Trophoblast cell (in vitro differentiated cells and primary cell): Measurements from ENCODE around the gene CHD8.
A peak's percentile ranks its signal among the peaks of the same experiment; 100 is the strongest.

Experiments
- DNase-seq, 2 donors: peaks; one replicate each; pipeline ENCODE4 v3.0.0-alpha.2; 2016
- H2AFZ ChIP-seq: 2 replicates; pipeline ENCODE4 v1.6.1; 2013; ENCODE audit warnings: low read length, moderate library complexity, mild to moderate bottlenecking; ENCODE audit not compliant: insufficient read depth, poor library complexity
- H2AK5ac ChIP-seq: 2 replicates; pipeline ENCODE4 v1.6.1; 2013; ENCODE audit warnings: mild to moderate bottlenecking, low read length
- H2BK120ac ChIP-seq: 2 replicates; pipeline ENCODE4 v1.6.1; 2013; ENCODE audit warnings: low read length, mild to moderate bottlenecking, moderate library complexity; ENCODE audit not compliant: insufficient read depth, poor library complexity
- H2BK12ac ChIP-seq: 2 replicates; pipeline ENCODE4 v1.6.1; 2013; ENCODE audit warnings: mild to moderate bottlenecking, low read length, moderate library complexity
- H2BK5ac ChIP-seq: 2 replicates; pipeline ENCODE4 v1.6.1; 2013; ENCODE audit warnings: low read length, low read depth, moderate library complexity, mild to moderate bottlenecking; ENCODE audit not compliant: poor library complexity
- H3K14ac ChIP-seq: 2 replicates; pipeline ENCODE4 v1.6.1; 2013; ENCODE audit warnings: mild to moderate bottlenecking, low read length
- H3K18ac ChIP-seq: 2 replicates; pipeline ENCODE4 v1.6.1; 2013; ENCODE audit warnings: mild to moderate bottlenecking, low read length
- H3K23ac ChIP-seq: 2 replicates; pipeline ENCODE4 v1.6.1; 2013; ENCODE audit warnings: low read length
- H3K27ac ChIP-seq: 2 replicates; pipeline ENCODE4 v1.5.1; 2013; ENCODE audit warnings: low read depth, mild to moderate bottlenecking, inconsistent platforms, low read length, moderate library complexity
- H3K27me3 ChIP-seq: 2 replicates; pipeline ENCODE4 v1.6.1; 2013; ENCODE audit warnings: inconsistent platforms, mild to moderate bottlenecking, low read length, moderate library complexity; ENCODE audit not compliant: insufficient read depth
- H3K36me3 ChIP-seq, 2 experiments: 1 replicate in 1 of 2; 2 replicates in 1 of 2; pipeline ENCODE4 v1.6.1; 2013; ENCODE audit warnings: low read length in 2 of 2, mild to moderate bottlenecking in 2 of 2, moderate library complexity in 1 of 2; ENCODE audit not compliant: insufficient read depth in 2 of 2, control insufficient read depth in 1 of 2
- H3K4ac ChIP-seq: 2 replicates; pipeline ENCODE4 v1.6.1; 2013; ENCODE audit warnings: low read depth, mild to moderate bottlenecking, low read length, moderate library complexity
- H3K4me1 ChIP-seq, 2 experiments: 1 replicate in 1 of 2; 2 replicates in 1 of 2; pipeline ENCODE4 v1.6.1; 2013; ENCODE audit warnings: low read length in 2 of 2, mild to moderate bottlenecking in 2 of 2, moderate library complexity in 1 of 2; ENCODE audit not compliant: insufficient read depth in 2 of 2, control insufficient read depth in 1 of 2
- H3K4me2 ChIP-seq: 2 replicates; pipeline ENCODE4 v1.6.1; 2013; ENCODE audit warnings: inconsistent platforms, mild to moderate bottlenecking, low read length, moderate library complexity
- H3K4me3 ChIP-seq: 2 replicates; pipeline ENCODE4 v1.5.1; 2013; ENCODE audit warnings: mild to moderate bottlenecking, low read depth, low read length, inconsistent platforms
- H3K79me1 ChIP-seq: one replicate; pipeline ENCODE4 v1.6.1; 2013; ENCODE audit warnings: low read length
- H3K79me2 ChIP-seq: 2 replicates; pipeline ENCODE4 v1.6.1; 2013; ENCODE audit warnings: low read length, mild to moderate bottlenecking; ENCODE audit not compliant: control insufficient read depth, insufficient read depth, poor library complexity
- H3K9ac ChIP-seq: 2 replicates; pipeline ENCODE4 v1.6.1; 2013; ENCODE audit warnings: mild to moderate bottlenecking, low read length
- H3K9me3 ChIP-seq: 2 replicates; pipeline ENCODE4 v1.6.1; 2013; ENCODE audit warnings: low read depth, mild to moderate bottlenecking, control low read depth, inconsistent platforms, low read length; ENCODE audit not compliant: insufficient read depth
- H4K12ac ChIP-seq: 2 replicates; pipeline ENCODE4 v1.6.1; 2013; ENCODE audit warnings: low read depth, mild to moderate bottlenecking, low read length, moderate library complexity
- H4K8ac ChIP-seq: 2 replicates; pipeline ENCODE4 v1.6.1; 2013; ENCODE audit warnings: low read depth, mild to moderate bottlenecking, low read length, moderate library complexity
- H4K91ac ChIP-seq: one replicate; pipeline ENCODE4 v1.6.1; 2013; ENCODE audit warnings: low read depth, mild to moderate bottlenecking, low read length, moderate library complexity
- whole genome bisulfite sequencing: extraction: QIAGEN DNeasy Blood & Tissue Kit; methylation state at CpG from one replicate; pipeline ENCODE4 v1.1.7; 2013; ENCODE audit warnings: missing lambda C conversion rate; ENCODE audit not compliant: insufficient read length, insufficient coverage; ENCODE audit errors: extremely low coverage; 5-methylcytosine and 5-hydroxymethylcytosine counted together

The CHD8 gene

DNA sequence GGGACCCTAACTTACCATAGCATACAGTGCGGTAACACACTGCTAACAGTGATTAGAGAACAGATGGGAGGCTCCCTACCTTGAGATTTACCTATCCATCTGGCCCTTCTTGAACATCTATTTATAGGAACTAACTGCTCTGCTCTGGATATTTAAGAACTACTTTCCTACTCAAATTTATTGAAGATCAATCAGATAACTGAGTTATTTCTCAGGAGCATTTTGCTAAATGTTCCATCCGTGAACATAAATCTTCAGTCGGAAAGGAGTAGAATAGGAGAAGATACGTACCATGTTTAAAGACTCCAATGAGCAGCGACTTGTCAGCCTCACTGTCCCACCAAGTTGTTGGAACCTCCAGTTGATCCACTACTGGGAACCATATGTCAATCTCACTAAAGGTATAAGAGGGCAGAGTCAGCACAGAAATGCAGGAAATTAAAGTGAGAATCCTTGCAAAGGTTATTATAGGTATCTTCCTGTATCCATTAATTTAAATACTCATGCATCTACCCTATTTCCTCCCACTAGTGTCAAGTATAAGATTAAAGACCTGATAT is 56.5 kb downstream of the CHD8 start:
- Histone ChIP-seq H4K8ac (no peak overlapping the region), H3K79me2 (no peaks in the 10 kb centered on the region), H2BK120ac (no peak overlapping the region), H4K91ac (no peak overlapping the region), H3K27me3 (no peaks in the 10 kb centered on the region), H3K27ac (no peak overlapping the region), H3K18ac (no peak overlapping the region), H3K4me2 (no peak overlapping the region), H3K9ac (no peak overlapping the region), H3K9me3 (no peaks in the 10 kb centered on the region), H3K14ac (no peak overlapping the region), H3K4me3 (no peak overlapping the region), H3K79me1 (no peaks in the 10 kb centered on the region), H3K4me1 (no peaks in the 10 kb centered on the region), H2AK5ac (no peak overlapping the region), H3K23ac (no peak overlapping the region), H2BK5ac (no peak overlapping the region), H4K12ac (no peak overlapping the region), H2AFZ (no peak overlapping the region), H2BK12ac (no peak overlapping the region), H3K36me3 (peaks cover 39 to 71% of the 10 kb centered on the region in 2 experiments), H3K4ac (no peak overlapping the region)
- DNase-seq = no peak
- no CpG with 5 or more reads among the region's 5 CpGs for WGBS

DNA sequence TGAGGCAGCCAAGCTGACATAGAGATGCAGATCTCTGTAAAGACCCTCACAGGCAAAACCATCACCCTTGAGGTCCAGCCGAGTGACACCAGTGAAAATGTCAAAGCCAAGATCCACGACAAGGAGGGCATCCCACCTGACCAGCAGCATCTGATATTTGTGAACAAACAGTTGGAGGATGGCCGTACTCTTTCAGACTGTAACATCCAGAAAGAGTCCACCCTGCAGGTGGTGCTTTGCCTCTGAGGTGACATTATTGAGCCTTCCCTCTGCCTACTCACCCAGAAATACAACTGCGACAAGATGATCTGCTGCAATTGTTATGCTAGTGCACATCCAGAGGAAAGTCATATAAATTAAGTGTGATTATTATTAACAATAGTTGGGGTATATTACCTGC is 57.0 kb downstream of the CHD8 start:
- Histone ChIP-seq H4K12ac (no peak overlapping the region), H3K27ac (no peak overlapping the region), H3K27me3 (no peaks in the 10 kb centered on the region), H3K36me3 (peaks cover 40 to 73% of the 10 kb centered on the region in 2 experiments), H3K79me1 (no peaks in the 10 kb centered on the region), H2BK120ac (no peak overlapping the region), H3K4me3 (no peak overlapping the region), H3K9ac (no peak overlapping the region), H3K4ac (no peak overlapping the region), H3K9me3 (no peaks in the 10 kb centered on the region), H4K91ac (no peak overlapping the region), H3K18ac (no peak overlapping the region), H4K8ac (no peak overlapping the region), H3K14ac (no peak overlapping the region), H3K23ac (no peak overlapping the region), H3K4me2 (no peak overlapping the region), H2AK5ac (no peak overlapping the region), H2AFZ (no peak overlapping the region), H3K79me2 (no peaks in the 10 kb centered on the region), H2BK12ac (no peak overlapping the region), H2BK5ac (no peak overlapping the region), H3K4me1 (no peaks in the 10 kb centered on the region)
- no peak for DNase-seq
- WGBS = no CpG with 5 or more reads among the region's 4 CpGs

- H3K36me3 ChIP-seq = peaks cover 41 to 71% of the 10 kb centered on the region in 2 experiments
- no peak overlapping the region for H3K14ac ChIP-seq
- no peak for DNase-seq
- no peak overlapping the region for H4K91ac ChIP-seq
- no peak overlapping the region for H2BK12ac ChIP-seq
- no peak overlapping the region for H3K4ac ChIP-seq
- no peaks in the 10 kb centered on the region for H3K79me2 ChIP-seq
- H2AFZ ChIP-seq = no peak overlapping the region
- no peak overlapping the region for H2BK120ac ChIP-seq
- H3K23ac ChIP-seq = no peak overlapping the region
- no peak overlapping the region for H4K8ac ChIP-seq
- no peaks in the 10 kb centered on the region for H3K79me1 ChIP-seq
- no peak overlapping the region for H2BK5ac ChIP-seq
- no peak overlapping the region for H3K4me3 ChIP-seq
- no peak overlapping the region for H3K4me2 ChIP-seq
- no peak overlapping the region for H3K18ac ChIP-seq
- H3K9ac ChIP-seq = no peak overlapping the region
- H3K27ac ChIP-seq = no peak overlapping the region
- no peak overlapping the region for H4K12ac ChIP-seq
- H3K4me1 ChIP-seq = no peaks in the 10 kb centered on the region
- no peaks in the 10 kb centered on the region for H3K27me3 ChIP-seq
- no peak overlapping the region for H2AK5ac ChIP-seq
- no CpG with 5 or more reads among the region's 1 CpG for WGBS
- H3K9me3 ChIP-seq = no peaks in the 10 kb centered on the region
Observed at GRCh38 chr14:21395450-21395849, 60.5 kb downstream of the CHD8 start.

DNA sequence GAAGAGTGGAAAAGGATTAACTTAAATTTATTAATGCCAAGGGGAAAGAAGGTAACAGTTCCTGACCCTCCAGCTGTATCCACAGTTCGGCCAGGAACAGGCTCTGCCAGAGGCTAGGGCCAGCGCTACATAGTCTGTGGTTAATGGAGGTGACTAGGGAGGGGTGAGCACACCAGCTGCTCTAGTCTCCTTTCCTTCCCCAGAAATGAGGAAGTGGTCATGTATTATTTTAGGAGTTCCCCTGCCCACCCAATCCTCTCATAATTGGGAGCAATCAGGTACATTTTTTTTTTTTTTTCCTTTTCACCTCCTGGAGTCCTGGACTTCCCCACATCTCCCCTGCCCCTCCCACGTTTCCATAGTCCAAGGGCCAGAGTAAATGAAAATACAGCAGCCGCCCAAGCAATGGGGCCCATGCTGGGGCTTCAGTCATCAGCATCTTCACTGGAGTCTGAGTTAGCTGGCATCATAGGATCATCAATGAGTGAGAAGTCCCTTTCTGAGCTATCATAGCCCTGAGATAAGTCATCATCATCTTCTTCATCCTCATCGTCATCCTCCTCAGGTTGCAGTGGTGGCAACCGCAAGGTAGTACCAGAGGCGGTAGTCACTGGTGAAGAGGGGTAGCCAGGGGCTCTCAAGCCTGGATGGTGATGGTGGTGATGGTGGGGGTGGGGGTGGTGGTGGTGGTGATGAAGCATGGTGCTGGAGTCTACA is 70.6 kb downstream of the CHD8 start:
- Histone ChIP-seq H4K8ac (no peak overlapping the region), H2BK5ac (no peak overlapping the region), H2BK120ac (no peak overlapping the region), H2AFZ (no peak overlapping the region), H3K4me1 (no peaks in the 10 kb centered on the region), H3K27me3 (no peaks in the 10 kb centered on the region), H2BK12ac (no peak overlapping the region), H3K18ac (no peak overlapping the region), H4K91ac (no peak overlapping the region), H3K27ac (no peak overlapping the region), H3K9me3 (no peaks in the 10 kb centered on the region), H3K14ac (no peak overlapping the region), H4K12ac (no peak overlapping the region), H3K36me3 (peaks cover 26 to 29% of the 10 kb centered on the region in 2 experiments), H3K4me3 (no peak overlapping the region), H2AK5ac (no peak overlapping the region), H3K4ac (no peak overlapping the region), H3K9ac (no peak overlapping the region), H3K23ac (no peak overlapping the region), H3K79me2 (peaks cover 12% of the 10 kb centered on the region), H3K4me2 (no peak overlapping the region), H3K79me1 (peaks cover 9% of the 10 kb centered on the region)
- WGBS = no CpG with 5 or more reads among the region's 7 CpGs
- DNase-seq = peak in 1 of 2 donors; percentile 3
